PFSK-1 (cell line): Measurements from ENCODE around the gene FRMD4A.

Source experiments
- POLR2AphosphoS5 ChIP-seq: IDR thresholded peaks from 2 replicates; pipeline ENCODE4 v1.6.1; 2012; ENCODE audit warnings: low read depth, mild to moderate bottlenecking, control low read depth, low read length, moderate library complexity
- TAF1 ChIP-seq: IDR thresholded peaks from 2 replicates; pipeline ENCODE4 v1.6.1; 2012; ENCODE audit warnings: low read length, control low read depth, borderline replicate concordance; ENCODE audit not compliant: insufficient read depth
- TF ChIP-seq, protein P1 (sequence below), 2 experiments: IDR thresholded peaks; 2 replicates each; pipeline versions ENCODE4 v1.6.1 to v1.8.0; 2011 to 2012; ENCODE audit warnings: low read depth in 2 of 2, low read length in 2 of 2, control low read depth in 1 of 2, inconsistent platforms in 1 of 2, mild to moderate bottlenecking in 1 of 2, moderate library complexity in 1 of 2; ENCODE audit not compliant: insufficient read depth in 1 of 2

- no peak for TF ChIP-seq POLR2AphosphoS5
- TF ChIP-seq, protein P1, sequence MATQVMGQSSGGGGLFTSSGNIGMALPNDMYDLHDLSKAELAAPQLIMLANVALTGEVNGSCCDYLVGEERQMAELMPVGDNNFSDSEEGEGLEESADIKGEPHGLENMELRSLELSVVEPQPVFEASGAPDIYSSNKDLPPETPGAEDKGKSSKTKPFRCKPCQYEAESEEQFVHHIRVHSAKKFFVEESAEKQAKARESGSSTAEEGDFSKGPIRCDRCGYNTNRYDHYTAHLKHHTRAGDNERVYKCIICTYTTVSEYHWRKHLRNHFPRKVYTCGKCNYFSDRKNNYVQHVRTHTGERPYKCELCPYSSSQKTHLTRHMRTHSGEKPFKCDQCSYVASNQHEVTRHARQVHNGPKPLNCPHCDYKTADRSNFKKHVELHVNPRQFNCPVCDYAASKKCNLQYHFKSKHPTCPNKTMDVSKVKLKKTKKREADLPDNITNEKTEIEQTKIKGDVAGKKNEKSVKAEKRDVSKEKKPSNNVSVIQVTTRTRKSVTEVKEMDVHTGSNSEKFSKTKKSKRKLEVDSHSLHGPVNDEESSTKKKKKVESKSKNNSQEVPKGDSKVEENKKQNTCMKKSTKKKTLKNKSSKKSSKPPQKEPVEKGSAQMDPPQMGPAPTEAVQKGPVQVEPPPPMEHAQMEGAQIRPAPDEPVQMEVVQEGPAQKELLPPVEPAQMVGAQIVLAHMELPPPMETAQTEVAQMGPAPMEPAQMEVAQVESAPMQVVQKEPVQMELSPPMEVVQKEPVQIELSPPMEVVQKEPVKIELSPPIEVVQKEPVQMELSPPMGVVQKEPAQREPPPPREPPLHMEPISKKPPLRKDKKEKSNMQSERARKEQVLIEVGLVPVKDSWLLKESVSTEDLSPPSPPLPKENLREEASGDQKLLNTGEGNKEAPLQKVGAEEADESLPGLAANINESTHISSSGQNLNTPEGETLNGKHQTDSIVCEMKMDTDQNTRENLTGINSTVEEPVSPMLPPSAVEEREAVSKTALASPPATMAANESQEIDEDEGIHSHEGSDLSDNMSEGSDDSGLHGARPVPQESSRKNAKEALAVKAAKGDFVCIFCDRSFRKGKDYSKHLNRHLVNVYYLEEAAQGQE (IDR thresholded peaks at IDR 0.05; ENCODE audit: insufficient read depth in 1 of 2, low read depth in 2 of 2, low read length in 2 of 2): no peak
- no peak for TF ChIP-seq TAF1
Observed at GRCh38 chr10:14125564-14125963, 205.2 kb downstream of the FRMD4A start.
